Embryonic facial prominence (tissue), 1 donor: ENCODE results near the gene DNAJC12.
"Not testable (repeated sequence)": the region's sequence is repeated elsewhere in the genome, so short reads cannot be mapped to it uniquely, and the experiment has no call there.

ENCODE experiments used
- DNase-seq: peaks from one replicate; pipeline ENCODE4 v3.0.0-alpha.2; 2016; ENCODE audit errors: extremely low spot score

The DNAJC12 gene

GRCh38 chr10:67764012-67764822 lies 73.8 kb downstream of the DNAJC12 start:
- peak; percentile 89 for DNase-seq

GRCh38 chr10:67763499-67764011 lies 74.4 kb downstream of the DNAJC12 start:
- DNase-seq: peak; percentile 46

- DNase-seq: not testable (repeated sequence)
These were observed 75.4 kb downstream of the DNAJC12 start for GRCh38 chr10:67762567-67762966.

GRCh38 chr10:67760272-67760671 lies 77.7 kb downstream of the DNAJC12 start:
- DNase-seq: no peak
